Psoas muscle (tissue), 8 donors: ENCODE results near the gene PTPRD. TPM values are rescaled to one million over a fixed set of nuclear protein-coding genes. Genes with fewer than 3 reads are reported as not detected.

Experiments used
- ATAC-seq, 4 donors: fragments of 200-7000 bp; cut with Tn5 transposase; one replicate each; pipeline ENCODE4 v1.9.1; 2020; ENCODE audit warnings: moderate library complexity in 3 of 4, mild to moderate bottlenecking in 2 of 4
- DNase-seq, 2 donors: peaks; one replicate each; pipeline ENCODE4 v3.0.0-alpha.2; 2020
- H3K27ac ChIP-seq: fragments of 200-600 bp; one replicate; pipeline ENCODE4 v1.8.0; 2022
- H3K27me3 ChIP-seq, 3 donors: fragments of 200-600 bp in 1 of 3; one replicate each; pipeline versions ENCODE4 v1.6.1 to v1.8.0; 2013 to 2022; ENCODE audit warnings: low read length in 2 of 3, mild to moderate bottlenecking in 2 of 3, moderate library complexity in 1 of 3; ENCODE audit not compliant: insufficient read depth in 3 of 3
- H3K36me3 ChIP-seq, 2 donors: fragments of 200-600 bp in 1 of 2; one replicate each; pipeline versions ENCODE4 v1.6.1 to v1.8.0; 2013 to 2022; ENCODE audit warnings: low read depth in 1 of 2, mild to moderate bottlenecking in 1 of 2, moderate library complexity in 1 of 2; ENCODE audit not compliant: insufficient read depth in 1 of 2
- H3K4me1 ChIP-seq: fragments of 200-600 bp; one replicate; pipeline ENCODE4 v1.8.0; 2022
- H3K4me3 ChIP-seq: fragments of 200-600 bp; one replicate; pipeline ENCODE4 v1.8.0; 2022; ENCODE audit warnings: mild to moderate bottlenecking
- H3K9me3 ChIP-seq: fragments of 200-600 bp; one replicate; pipeline ENCODE4 v1.8.0; 2022
- CTCF ChIP-seq: fragments of 200-600 bp; IDR thresholded peaks from one replicate; pipeline ENCODE4 v1.8.0; 2022; ENCODE audit warnings: antibody characterized with exemption
- WGBS, 3 donors: extraction: QIAGEN DNeasy Blood & Tissue Kit; methylation state at CpG; one replicate each; pipeline versions ENCODE4 v1.1.6 to v1.1.7; 2013; 5-methylcytosine and 5-hydroxymethylcytosine counted together
- intact Hi-C, 2 donors: fragments of 100-400 bp; cut with DNase I; formaldehyde crosslinking; loops; one replicate each; pipeline versions ENCODE4 v1.11.0 to v1.14.2; 2022
- polyA plus RNA-seq, 3 donors: library from polyadenylated mRNA; stranded (reverse); fragments of 200-250 nt; gene quantifications; one replicate each; pipeline ENCODE4 v1.2.3, GENCODE V29; 2013
- total RNA-seq, 4 donors: library from RNA; stranded (reverse); fragmentation: NEBNext Ultra II Directional in 2 of 4; extraction: Animal tissue kit (Norgen Biotek cat#: 25700) in 2 of 4; gene quantifications; one replicate each; pipeline versions ENCODE4 v1.2.1 to v1.2.4, GENCODE V29; 2021 to 2023
- donor health status: healthy with polysubstance abuse.
- donor health status: DM: no; HTN: no; CAD: no; lungs with moderate emphysema.
- donor health status: Bipolar disorder and iron deficiency.
- donor health status: healthy.
- donor health status: DM: yes; HTN: yes; CAD: no.
- donor health status: DM: no; HTN: no; CAD: no.
- donor health status: DM: no; HTN: no; CAD: no.
- donor health status: DM: yes; HTN: yes; CAD: no.

PTPRD gene
- total and polyA plus RNA-seq, 7 donors: 0.44 to 3.1 (median 0.91) TPM

GRCh38 chr9:8876303-8876702, 1736.5 kb downstream of the PTPRD start:
- WGBS, 3 donors: 86 to 93% (median 91%) methylated on average over 2 of the region's 2 CpGs
- no peak overlapping the region for H3K4me3 ChIP-seq
- DNase-seq (no peak), ATAC-seq (no peak)
- H3K4me1 ChIP-seq: no peaks in the 10 kb centered on the region
- no peak overlapping the region for H3K27ac ChIP-seq
- TF ChIP-seq CTCF: no peak
- no peaks in the 10 kb centered on the region for H3K36me3 ChIP-seq
- no peaks in the 10 kb centered on the region for H3K9me3 ChIP-seq
- no peaks in the 10 kb centered on the region for H3K27me3 ChIP-seq
- intact Hi-C loops: no loop called here

GRCh38 chr9:8874482-8874881, 1738.3 kb downstream of the PTPRD start:
- intact Hi-C loops: no loop called here
- no peak for TF ChIP-seq CTCF
- Histone ChIP-seq H3K9me3 (no peaks in the 10 kb centered on the region), H3K4me3 (no peak overlapping the region), H3K27me3 (no peaks in the 10 kb centered on the region), H3K4me1 (no peaks in the 10 kb centered on the region), H3K27ac (no peak overlapping the region), H3K36me3 (no peaks in the 10 kb centered on the region)
- WGBS, 3 donors: 81 to 90% (median 88%) methylated on average over 1 of the region's 1 CpG
- ATAC-seq: no peak
- DNase-seq: no peak

- no peaks in the 10 kb centered on the region for H3K9me3 ChIP-seq
- H3K36me3 ChIP-seq: no peaks in the 10 kb centered on the region
- 34 to 62% (median 35%) methylated on average over 3 of the region's 3 CpGs for WGBS, 3 donors
- DNase-seq: no peak
- H3K4me3 ChIP-seq: no peak overlapping the region
- no peaks in the 10 kb centered on the region for H3K27me3 ChIP-seq
- intact Hi-C loops: no loop called here
- H3K27ac ChIP-seq: no peak overlapping the region
- no peak for TF ChIP-seq CTCF
- no peaks in the 10 kb centered on the region for H3K4me1 ChIP-seq
- no peak for ATAC-seq
Observed at GRCh38 chr9:8872802-8873201, 1740.0 kb downstream of the PTPRD start.

GRCh38 chr9:8871796-8872445, 1740.9 kb downstream of the PTPRD start:
- no peak for DNase-seq
- Histone ChIP-seq H3K9me3 (no peaks in the 10 kb centered on the region), H3K4me3 (no peak overlapping the region), H3K4me1 (no peaks in the 10 kb centered on the region), H3K27ac (no peak overlapping the region), H3K27me3 (no peaks in the 10 kb centered on the region), H3K36me3 (no peaks in the 10 kb centered on the region)
- no peak for TF ChIP-seq CTCF
- ATAC-seq: no peak
- intact Hi-C loops: no loop called here
- WGBS, 3 donors: 40 to 64% (median 42%) methylated on average over 3 of the region's 3 CpGs

- no peak overlapping the region for H3K4me3 ChIP-seq
- DNase-seq: no peak
- WGBS, 3 donors: 23 to 65% (median 30%) methylated on average over 1 of the region's 1 CpG
- no peaks in the 10 kb centered on the region for H3K36me3 ChIP-seq
- intact Hi-C loops: no loop called here
- no peak for TF ChIP-seq CTCF
- H3K4me1 ChIP-seq: no peaks in the 10 kb centered on the region
- H3K27ac ChIP-seq: no peak overlapping the region
- no peaks in the 10 kb centered on the region for H3K27me3 ChIP-seq
- H3K9me3 ChIP-seq: no peaks in the 10 kb centered on the region
- no peak for ATAC-seq
Observed at GRCh38 chr9:8871396-8871795, 1741.4 kb downstream of the PTPRD start.
